ENCODE results near the gene CTSA.

CTSA gene

DNA sequence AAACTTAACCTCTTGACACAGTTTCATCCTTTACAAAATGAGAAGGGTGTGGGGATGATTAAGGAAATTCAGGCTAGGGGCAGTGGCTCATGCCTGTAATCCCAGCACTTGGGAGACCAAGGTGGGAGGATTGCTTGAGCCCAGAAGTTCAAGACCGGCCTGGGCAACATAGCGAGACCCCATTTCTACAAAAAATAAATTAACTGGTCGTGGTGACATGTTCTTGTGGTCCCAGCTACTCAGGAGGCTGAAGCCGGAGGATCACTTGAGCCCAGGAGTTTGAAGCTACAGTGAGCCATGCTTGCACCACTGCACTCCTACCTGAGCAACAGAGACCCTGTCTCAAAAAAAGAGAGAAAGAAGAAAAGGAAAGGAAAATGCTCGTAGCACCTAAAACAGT, 24.7 kb upstream of the CTSA start:
- Histone ChIP-seq H4K8ac (ENCODE audit: low read depth, low read length) (no peak overlapping the region), H3K4me3 (ENCODE audit: low read length in 2 of 2) (no peak overlapping the region), H3K27ac (replicated peaks; ENCODE audit: low read length) (no peak overlapping the region), H2BK5ac (ENCODE audit: low read length) (no peak overlapping the region), H3K27me3 (ENCODE audit: control insufficient read depth in 3 of 3, insufficient read depth in 3 of 3, low read depth in 1 of 3, low read length in 3 of 3) (no peaks in the 10 kb centered on the region), H3K4me2 (ENCODE audit: insufficient read depth, low read length, poor library complexity, severe bottlenecking) (no peak overlapping the region), H3K79me1 (ENCODE audit: low read depth, low read length) (no peaks in the 10 kb centered on the region), H3K23ac (ENCODE audit: low read depth, low read length, poor library complexity) (no peak overlapping the region), H3K14ac (ENCODE audit: low read length) (no peak overlapping the region), H2BK15ac (ENCODE audit: low read length) (no peak overlapping the region), H2AFZ (ENCODE audit: low read length) (no peak overlapping the region), H2AK5ac (ENCODE audit: low read depth, low read length) (no peak overlapping the region), H3K4ac (ENCODE audit: low read length) (no peak overlapping the region), H3K18ac (ENCODE audit: low read length) (no peak overlapping the region), H3K36me3 (replicated peaks in 1 of 2; ENCODE audit: control insufficient read depth in 2 of 2, insufficient read depth in 2 of 2, low read length in 2 of 2) (no peaks in the 10 kb centered on the region), H2BK12ac (ENCODE audit: low read length) (no peak overlapping the region), H2BK120ac (ENCODE audit: low read depth, low read length) (no peak overlapping the region), H3K9me3 (replicated peaks in 1 of 2; ENCODE audit: control insufficient read depth in 2 of 2, insufficient read depth in 1 of 2, low read depth in 1 of 2, low read length in 2 of 2) (no peaks in the 10 kb centered on the region), H3K9ac (ENCODE audit: low read depth, low read length, poor library complexity) (no peak overlapping the region), H3K4me1 (ENCODE audit: control insufficient read depth in 2 of 2, insufficient read depth in 1 of 2, low read depth in 1 of 2, low read length in 2 of 2) (no peaks in the 10 kb centered on the region), H4K91ac (ENCODE audit: low read depth, low read length, poor library complexity) (no peak overlapping the region)
- DNase-seq (ENCODE audit: low spot score), result no peak
- WGBS, 2 donors (ENCODE audit: extremely low coverage in 2 of 2, insufficient read length in 2 of 2, insufficient replicate concordance in 1 of 2), result no CpG with 5 or more reads among the region's 5 CpGs

DNA sequence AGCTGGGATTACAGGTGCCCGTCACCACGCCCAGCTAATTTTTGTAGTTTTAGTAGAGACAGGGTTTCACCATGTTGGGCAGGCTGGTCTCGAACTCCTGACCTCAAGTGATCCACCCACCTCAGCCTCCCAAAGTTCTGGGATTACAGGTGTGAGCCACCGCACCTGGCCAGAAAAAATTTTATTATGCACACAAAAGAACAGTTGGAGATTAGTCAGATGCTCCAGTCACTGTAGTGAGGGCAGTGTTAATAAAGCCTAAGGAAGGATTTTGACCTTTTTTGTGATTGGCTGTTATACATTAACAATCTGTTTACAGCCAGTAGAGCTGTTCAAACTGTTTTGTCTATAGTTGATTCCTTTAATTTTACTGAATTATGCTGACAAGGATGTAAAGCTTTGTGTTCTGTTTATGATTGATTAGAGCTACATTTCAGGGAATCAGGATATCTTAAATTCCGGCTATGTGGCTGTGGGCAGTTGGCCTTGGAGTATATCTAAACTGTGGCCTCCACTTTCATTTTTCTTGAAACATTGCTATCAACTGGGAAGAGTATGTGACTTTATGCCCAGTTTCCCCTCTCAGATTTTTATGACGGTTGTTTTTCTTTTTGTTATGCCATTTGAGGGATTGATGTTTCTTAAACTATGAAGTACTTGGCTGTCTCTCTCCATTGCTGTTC, 23.9 kb upstream of the CTSA start:
- Histone ChIP-seq H3K79me1 (ENCODE audit: low read depth, low read length) (no peaks in the 10 kb centered on the region), H3K18ac (ENCODE audit: low read length) (no peak overlapping the region), H3K36me3 (replicated peaks in 1 of 2; ENCODE audit: control insufficient read depth in 2 of 2, insufficient read depth in 2 of 2, low read length in 2 of 2) (no peaks in the 10 kb centered on the region), H2BK5ac (ENCODE audit: low read length) (no peak overlapping the region), H2BK15ac (ENCODE audit: low read length) (no peak overlapping the region), H3K23ac (ENCODE audit: low read depth, low read length, poor library complexity) (no peak overlapping the region), H3K9ac (ENCODE audit: low read depth, low read length, poor library complexity) (no peak overlapping the region), H2BK120ac (ENCODE audit: low read depth, low read length) (no peak overlapping the region), H2AK5ac (ENCODE audit: low read depth, low read length) (no peak overlapping the region), H4K91ac (ENCODE audit: low read depth, low read length, poor library complexity) (no peak overlapping the region), H3K4me3 (ENCODE audit: low read length in 2 of 2) (no peak overlapping the region), H3K4ac (ENCODE audit: low read length) (no peak overlapping the region), H3K9me3 (replicated peaks in 1 of 2; ENCODE audit: control insufficient read depth in 2 of 2, insufficient read depth in 1 of 2, low read depth in 1 of 2, low read length in 2 of 2) (no peaks in the 10 kb centered on the region), H3K14ac (ENCODE audit: low read length) (no peak overlapping the region), H2AFZ (ENCODE audit: low read length) (no peak overlapping the region), H3K27ac (replicated peaks; ENCODE audit: low read length) (no peak overlapping the region), H2BK12ac (ENCODE audit: low read length) (no peak overlapping the region), H3K27me3 (ENCODE audit: control insufficient read depth in 3 of 3, insufficient read depth in 3 of 3, low read depth in 1 of 3, low read length in 3 of 3) (no peaks in the 10 kb centered on the region), H3K4me2 (ENCODE audit: insufficient read depth, low read length, poor library complexity, severe bottlenecking) (no peak overlapping the region), H3K4me1 (ENCODE audit: control insufficient read depth in 2 of 2, insufficient read depth in 1 of 2, low read depth in 1 of 2, low read length in 2 of 2) (no peaks in the 10 kb centered on the region), H4K8ac (ENCODE audit: low read depth, low read length) (no peak overlapping the region)
- WGBS, 2 donors (ENCODE audit: extremely low coverage in 2 of 2, insufficient read length in 2 of 2, insufficient replicate concordance in 1 of 2), result no CpG with 5 or more reads among the region's 6 CpGs
- no peak for DNase-seq (ENCODE audit: low spot score)

DNA sequence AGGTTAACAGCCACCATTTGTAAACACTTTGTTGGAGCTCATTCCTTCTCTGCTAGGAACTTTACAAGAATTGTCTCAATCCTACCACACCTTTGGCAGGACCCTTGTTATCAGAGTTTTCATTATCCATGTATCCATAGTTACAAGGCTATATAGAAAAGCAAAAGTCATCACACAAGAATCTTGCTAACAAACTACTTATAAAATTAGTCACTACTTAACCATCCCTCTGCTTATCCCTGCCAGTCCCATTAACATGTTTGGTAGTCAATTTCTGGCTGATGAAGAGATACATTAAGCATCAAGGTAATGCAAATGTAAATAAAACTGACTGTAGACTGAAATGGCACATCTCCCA, 23.3 kb upstream of the CTSA start:
- no peak overlapping the region for H3K4me3 ChIP-seq (ENCODE audit: low read length in 2 of 2)
- H2AFZ ChIP-seq (ENCODE audit: low read length), result no peak overlapping the region
- no peak overlapping the region for H2BK5ac ChIP-seq (ENCODE audit: low read length)
- DNase-seq (ENCODE audit: low spot score), result no peak
- H3K9me3 ChIP-seq (replicated peaks in 1 of 2; ENCODE audit: control insufficient read depth in 2 of 2, insufficient read depth in 1 of 2, low read depth in 1 of 2, low read length in 2 of 2), result no peaks in the 10 kb centered on the region
- no peaks in the 10 kb centered on the region for H3K4me1 ChIP-seq (ENCODE audit: control insufficient read depth in 2 of 2, insufficient read depth in 1 of 2, low read depth in 1 of 2, low read length in 2 of 2)
- H3K79me1 ChIP-seq (ENCODE audit: low read depth, low read length), result no peaks in the 10 kb centered on the region
- no peak overlapping the region for H3K23ac ChIP-seq (ENCODE audit: low read depth, low read length, poor library complexity)
- H3K4me2 ChIP-seq (ENCODE audit: insufficient read depth, low read length, poor library complexity, severe bottlenecking), result no peak overlapping the region
- H4K91ac ChIP-seq (ENCODE audit: low read depth, low read length, poor library complexity), result no peak overlapping the region
- no peak overlapping the region for H3K27ac ChIP-seq (replicated peaks; ENCODE audit: low read length)
- no peaks in the 10 kb centered on the region for H3K36me3 ChIP-seq (replicated peaks in 1 of 2; ENCODE audit: control insufficient read depth in 2 of 2, insufficient read depth in 2 of 2, low read length in 2 of 2)
- H3K4ac ChIP-seq (ENCODE audit: low read length), result no peak overlapping the region
- H4K8ac ChIP-seq (ENCODE audit: low read depth, low read length), result no peak overlapping the region
- H3K14ac ChIP-seq (ENCODE audit: low read length), result no peak overlapping the region
- no peak overlapping the region for H2BK12ac ChIP-seq (ENCODE audit: low read length)
- no peak overlapping the region for H2BK120ac ChIP-seq (ENCODE audit: low read depth, low read length)
- no peak overlapping the region for H3K9ac ChIP-seq (ENCODE audit: low read depth, low read length, poor library complexity)
- no peak overlapping the region for H2AK5ac ChIP-seq (ENCODE audit: low read depth, low read length)
- no peak overlapping the region for H2BK15ac ChIP-seq (ENCODE audit: low read length)
- H3K27me3 ChIP-seq (ENCODE audit: control insufficient read depth in 3 of 3, insufficient read depth in 3 of 3, low read depth in 1 of 3, low read length in 3 of 3), result no peaks in the 10 kb centered on the region
- H3K18ac ChIP-seq (ENCODE audit: low read length), result no peak overlapping the region

DNA sequence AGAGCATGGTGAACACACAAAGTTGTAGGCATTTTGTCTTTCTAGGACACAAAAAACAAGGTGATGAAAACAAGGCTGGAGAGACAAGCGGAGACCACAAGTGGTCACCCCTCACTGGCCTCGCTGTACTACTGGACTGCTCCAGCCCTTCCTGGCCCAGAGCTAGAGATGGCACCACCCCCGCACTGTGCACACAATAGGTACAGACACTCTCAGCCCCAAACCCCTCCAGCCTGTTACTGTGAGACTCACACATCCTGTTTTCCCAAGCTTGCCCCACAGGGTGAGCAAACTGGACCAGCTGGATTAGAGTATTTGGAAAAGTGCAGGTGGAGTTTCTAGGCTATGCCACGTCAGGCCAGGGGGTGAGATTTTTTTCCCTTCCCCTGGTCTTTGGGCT, 18.5 kb upstream of the CTSA start:
- DNase-seq (ENCODE audit: low spot score), result no peak
- Histone ChIP-seq H3K9me3 (replicated peaks in 1 of 2; ENCODE audit: control insufficient read depth in 2 of 2, insufficient read depth in 1 of 2, low read depth in 1 of 2, low read length in 2 of 2) (no peaks in the 10 kb centered on the region), H3K14ac (ENCODE audit: low read length) (no peak overlapping the region), H3K4ac (ENCODE audit: low read length) (no peak overlapping the region), H2BK12ac (ENCODE audit: low read length) (no peak overlapping the region), H3K36me3 (replicated peaks in 1 of 2; ENCODE audit: control insufficient read depth in 2 of 2, insufficient read depth in 2 of 2, low read length in 2 of 2) (peaks cover 0 to 11% of the 10 kb centered on the region in 2 donors), H3K4me3 (ENCODE audit: low read length in 2 of 2) (no peak overlapping the region), H3K27ac (replicated peaks; ENCODE audit: low read length) (no peak overlapping the region), H3K18ac (ENCODE audit: low read length) (no peak overlapping the region), H3K27me3 (ENCODE audit: control insufficient read depth in 3 of 3, insufficient read depth in 3 of 3, low read depth in 1 of 3, low read length in 3 of 3) (no peaks in the 10 kb centered on the region), H3K23ac (ENCODE audit: low read depth, low read length, poor library complexity) (no peak overlapping the region), H3K4me1 (ENCODE audit: control insufficient read depth in 2 of 2, insufficient read depth in 1 of 2, low read depth in 1 of 2, low read length in 2 of 2) (no peaks in the 10 kb centered on the region), H2AFZ (ENCODE audit: low read length) (no peak overlapping the region), H2BK5ac (ENCODE audit: low read length) (no peak overlapping the region), H4K91ac (ENCODE audit: low read depth, low read length, poor library complexity) (no peak overlapping the region), H2AK5ac (ENCODE audit: low read depth, low read length) (no peak overlapping the region), H3K79me1 (ENCODE audit: low read depth, low read length) (no peaks in the 10 kb centered on the region), H2BK15ac (ENCODE audit: low read length) (no peak overlapping the region), H2BK120ac (ENCODE audit: low read depth, low read length) (no peak overlapping the region), H3K4me2 (ENCODE audit: insufficient read depth, low read length, poor library complexity, severe bottlenecking) (no peak overlapping the region), H4K8ac (ENCODE audit: low read depth, low read length) (no peak overlapping the region), H3K9ac (ENCODE audit: low read depth, low read length, poor library complexity) (no peak overlapping the region)
- WGBS, 2 donors (ENCODE audit: extremely low coverage in 2 of 2, insufficient read length in 2 of 2, insufficient replicate concordance in 1 of 2), result no CpG with 5 or more reads among the region's 4 CpGs

Data from neuronal stem cell (in vitro differentiated cells).